ENCODE results near the gene LSAMP. TPM values are rescaled to one million over a fixed set of nuclear protein-coding genes. Genes with fewer than 3 reads are reported as not detected.

LSAMP gene
- total RNA-seq, 6 experiments from 2014 or later = under 0.01 to 0.22 (median 0.12) TPM; not detected in 1

DNA sequence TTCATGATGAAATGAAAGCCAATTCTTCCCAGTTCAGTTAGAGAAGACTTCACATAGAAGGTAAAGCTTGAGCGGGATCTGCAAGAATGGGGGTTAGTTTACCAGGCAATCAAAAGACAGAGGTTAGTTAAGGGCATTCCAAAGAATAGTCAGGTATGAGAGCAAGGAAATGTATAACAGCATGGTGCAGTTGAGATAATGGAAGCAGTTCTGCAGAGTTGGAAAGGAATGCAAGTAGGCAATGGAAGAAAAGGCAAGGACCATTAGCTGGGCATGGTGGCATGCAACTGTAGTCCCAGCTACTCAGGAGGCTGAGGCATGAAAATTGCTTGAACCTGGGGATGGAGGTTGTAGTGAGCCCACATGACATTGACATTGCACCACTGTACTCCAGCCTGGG lies 55.0 kb downstream of the LSAMP start:
- H3K4me1 ChIP-seq = no peaks in the 10 kb centered on the region
- no peaks in the 10 kb centered on the region for H3K9me3 ChIP-seq
- H3K27ac ChIP-seq = no peak overlapping the region
- H3K4me3 ChIP-seq = no peak overlapping the region
- no peaks in the 10 kb centered on the region for H3K36me3 ChIP-seq
- DNase-seq (no peak), ATAC-seq (no peak)
- H3K27me3 ChIP-seq = no peaks in the 10 kb centered on the region
- TF ChIP-seq POLR2A (IDR thresholded peaks at IDR 0.05) (no peak), CTCF (IDR thresholded peaks at IDR 0.05) (no peak)
- intact Hi-C loops (cut with DNase I) = no loop called here
- 78% methylated on average over 1 of the region's 1 CpG for WGBS (ENCODE audit: insufficient coverage, low coverage, low lambda C conversion rate, missing lambda C conversion rate)

GRCh38 chr3:116388867-116389385 lies 56.4 kb downstream of the LSAMP start:
- no peaks in the 10 kb centered on the region for H3K36me3 ChIP-seq
- no peak overlapping the region for H3K27ac ChIP-seq
- intact Hi-C loops (cut with DNase I) = no loop called here
- TF ChIP-seq CTCF (IDR thresholded peaks at IDR 0.05) (no peak), POLR2A (IDR thresholded peaks at IDR 0.05) (no peak)
- WGBS (ENCODE audit: insufficient coverage, low coverage, low lambda C conversion rate, missing lambda C conversion rate) = 13% methylated on average over 2 of the region's 2 CpGs
- no peaks in the 10 kb centered on the region for H3K9me3 ChIP-seq
- H3K4me1 ChIP-seq = no peaks in the 10 kb centered on the region
- no peak for DNase-seq
- no peak overlapping the region for H3K4me3 ChIP-seq
- no peaks in the 10 kb centered on the region for H3K27me3 ChIP-seq
- no peak for ATAC-seq

DNA sequence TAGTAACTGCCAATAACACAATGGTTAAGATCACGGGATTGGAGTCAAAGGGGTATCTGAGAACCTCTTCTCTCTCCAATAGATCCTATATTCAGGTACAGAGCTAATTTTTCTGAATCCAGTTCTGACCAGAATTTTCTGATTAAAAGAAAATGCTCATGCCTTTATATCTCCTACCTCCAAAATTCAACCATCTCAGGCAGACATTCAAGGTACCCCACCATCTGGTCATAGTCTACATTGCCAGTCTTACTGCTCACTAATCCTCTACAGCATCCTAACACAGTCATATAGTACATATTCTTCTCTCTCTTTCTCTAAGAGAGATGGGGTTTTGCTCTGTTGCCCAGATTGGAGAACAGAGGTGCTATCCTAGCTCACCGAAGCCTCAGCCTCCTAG lies 59.1 kb downstream of the LSAMP start:
- Histone ChIP-seq H3K4me1 (no peaks in the 10 kb centered on the region), H3K36me3 (no peaks in the 10 kb centered on the region), H3K4me3 (no peak overlapping the region), H3K9me3 (no peaks in the 10 kb centered on the region), H3K27ac (no peak overlapping the region), H3K27me3 (no peaks in the 10 kb centered on the region)
- ATAC-seq (no peak), DNase-seq (no peak)
- TF ChIP-seq CTCF (IDR thresholded peaks at IDR 0.05) (no peak), POLR2A (IDR thresholded peaks at IDR 0.05) (no peak)
- intact Hi-C loops (cut with DNase I) = no loop called here
- 29% methylated on average over 2 of the region's 2 CpGs for WGBS (ENCODE audit: insufficient coverage, low coverage, low lambda C conversion rate, missing lambda C conversion rate)

GRCh38 chr3:116384717-116385116 lies 60.6 kb downstream of the LSAMP start:
- WGBS (ENCODE audit: insufficient coverage, low coverage, low lambda C conversion rate, missing lambda C conversion rate) = 67% methylated on average over 2 of the region's 2 CpGs

More at GRCh38 chr3:116384717-116385116, 60.6 kb downstream of the LSAMP start:
- no peak for DNase-seq
- Histone ChIP-seq H3K9me3 (no peaks in the 10 kb centered on the region), H3K27me3 (no peaks in the 10 kb centered on the region), H3K4me3 (no peak overlapping the region), H3K4me1 (no peaks in the 10 kb centered on the region), H3K36me3 (no peaks in the 10 kb centered on the region), H3K27ac (no peak overlapping the region)
- no peak for TF ChIP-seq CTCF (IDR thresholded peaks at IDR 0.05)
- TF ChIP-seq POLR2A (IDR thresholded peaks at IDR 0.05) = no peak
- intact Hi-C loops (cut with DNase I) = no loop called here
- ATAC-seq = no peak
